ENCODE data around the gene HJV. TPM values are rescaled to one million over a fixed set of nuclear protein-coding genes. Genes with fewer than 3 reads are reported as not detected.

HJV gene
- total and polyA plus RNA-seq, 2 of the 13 experiments (the other 11 are each of a cell fraction or from before 2014, with no cell fraction given) = 0.18 TPM; not detected in 1

DNA sequence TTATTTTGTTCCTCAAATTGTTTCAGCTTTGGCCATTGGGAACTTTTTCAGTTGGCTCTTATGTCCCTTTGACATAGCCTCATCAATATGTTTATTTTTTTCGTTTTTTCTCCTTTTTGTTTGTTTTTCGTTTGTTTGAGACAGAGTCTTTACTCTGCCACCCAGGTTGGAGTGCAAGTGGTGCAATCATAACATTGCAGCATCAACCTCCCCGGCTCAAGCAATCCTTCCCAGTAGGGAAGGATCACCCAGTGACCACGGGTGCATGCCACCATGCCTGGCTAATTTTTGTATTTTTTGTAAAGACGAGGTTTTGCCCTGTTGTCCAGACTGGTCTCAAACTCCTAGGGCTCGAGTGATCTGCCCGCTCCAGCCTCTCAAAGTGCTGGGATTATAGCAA, 49.0 kb downstream of the HJV start (continued):
- TF ChIP-seq, protein P1, sequence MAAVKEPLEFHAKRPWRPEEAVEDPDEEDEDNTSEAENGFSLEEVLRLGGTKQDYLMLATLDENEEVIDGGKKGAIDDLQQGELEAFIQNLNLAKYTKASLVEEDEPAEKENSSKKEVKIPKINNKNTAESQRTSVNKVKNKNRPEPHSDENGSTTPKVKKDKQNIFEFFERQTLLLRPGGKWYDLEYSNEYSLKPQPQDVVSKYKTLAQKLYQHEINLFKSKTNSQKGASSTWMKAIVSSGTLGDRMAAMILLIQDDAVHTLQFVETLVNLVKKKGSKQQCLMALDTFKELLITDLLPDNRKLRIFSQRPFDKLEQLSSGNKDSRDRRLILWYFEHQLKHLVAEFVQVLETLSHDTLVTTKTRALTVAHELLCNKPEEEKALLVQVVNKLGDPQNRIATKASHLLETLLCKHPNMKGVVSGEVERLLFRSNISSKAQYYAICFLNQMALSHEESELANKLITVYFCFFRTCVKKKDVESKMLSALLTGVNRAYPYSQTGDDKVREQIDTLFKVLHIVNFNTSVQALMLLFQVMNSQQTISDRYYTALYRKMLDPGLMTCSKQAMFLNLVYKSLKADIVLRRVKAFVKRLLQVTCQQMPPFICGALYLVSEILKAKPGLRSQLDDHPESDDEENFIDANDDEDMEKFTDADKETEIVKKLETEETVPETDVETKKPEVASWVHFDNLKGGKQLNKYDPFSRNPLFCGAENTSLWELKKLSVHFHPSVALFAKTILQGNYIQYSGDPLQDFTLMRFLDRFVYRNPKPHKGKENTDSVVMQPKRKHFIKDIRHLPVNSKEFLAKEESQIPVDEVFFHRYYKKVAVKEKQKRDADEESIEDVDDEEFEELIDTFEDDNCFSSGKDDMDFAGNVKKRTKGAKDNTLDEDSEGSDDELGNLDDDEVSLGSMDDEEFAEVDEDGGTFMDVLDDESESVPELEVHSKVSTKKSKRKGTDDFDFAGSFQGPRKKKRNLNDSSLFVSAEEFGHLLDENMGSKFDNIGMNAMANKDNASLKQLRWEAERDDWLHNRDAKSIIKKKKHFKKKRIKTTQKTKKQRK (IDR thresholded peaks at IDR 0.05; ENCODE audit: low read length) = no peak
- TF ChIP-seq ERF (CRISPR knock-in tag; IDR thresholded peaks at IDR 0.05) = peak; percentile 24; the same call in 1 of the 2 replicates
- TF ChIP-seq NFATC3 (CRISPR knock-in tag; IDR thresholded peaks at IDR 0.05) = no peak
- peak; percentile 56; the same call in 1 of the 2 replicates for TF ChIP-seq ZSCAN9 (CRISPR knock-in tag; IDR thresholded peaks at IDR 0.05; ENCODE audit: borderline replicate concordance)
- no peak for TF ChIP-seq SOX6 (IDR thresholded peaks at IDR 0.05)
- TF ChIP-seq SOX6 (CRISPR knock-in tag; IDR thresholded peaks at IDR 0.05) = peak; percentile 80
- TF ChIP-seq, protein P2, sequence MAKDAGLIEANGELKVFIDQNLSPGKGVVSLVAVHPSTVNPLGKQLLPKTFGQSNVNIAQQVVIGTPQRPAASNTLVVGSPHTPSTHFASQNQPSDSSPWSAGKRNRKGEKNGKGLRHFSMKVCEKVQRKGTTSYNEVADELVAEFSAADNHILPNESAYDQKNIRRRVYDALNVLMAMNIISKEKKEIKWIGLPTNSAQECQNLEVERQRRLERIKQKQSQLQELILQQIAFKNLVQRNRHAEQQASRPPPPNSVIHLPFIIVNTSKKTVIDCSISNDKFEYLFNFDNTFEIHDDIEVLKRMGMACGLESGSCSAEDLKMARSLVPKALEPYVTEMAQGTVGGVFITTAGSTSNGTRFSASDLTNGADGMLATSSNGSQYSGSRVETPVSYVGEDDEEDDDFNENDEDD (CRISPR knock-in tag; IDR thresholded peaks at IDR 0.05; ENCODE audit: borderline replicate concordance) = no peak
- TF ChIP-seq SAP130 (CRISPR knock-in tag; IDR thresholded peaks at IDR 0.05; ENCODE audit: low read depth) = peak; percentile 45; the same call in 1 of the 2 replicates
- TF ChIP-seq ELF3 (CRISPR knock-in tag; IDR thresholded peaks at IDR 0.05) = peak; percentile 30; the same call in 1 of the 2 replicates
- TF ChIP-seq GATAD1 (CRISPR knock-in tag; IDR thresholded peaks at IDR 0.05) = no peak
- TF ChIP-seq HDAC6 (IDR thresholded peaks at IDR 0.05; ENCODE audit: low read depth, low read length) = no peak
- peak; percentile 62 for TF ChIP-seq RXRB (CRISPR knock-in tag; IDR thresholded peaks at IDR 0.05; ENCODE audit: borderline replicate concordance)
- TF ChIP-seq ZNF451 (CRISPR knock-in tag; IDR thresholded peaks at IDR 0.05) = no peak
- TF ChIP-seq HNF4G (IDR thresholded peaks at IDR 0.05; ENCODE audit: borderline replicate concordance, low read depth, low read length) = peak; percentile 33; the same call in 1 of the 2 replicates
- no peak for TF ChIP-seq HNF4G (CRISPR knock-in tag; IDR thresholded peaks at IDR 0.05; ENCODE audit: borderline replicate concordance, low read depth)
- no peak for TF ChIP-seq PRPF4 (IDR thresholded peaks at IDR 0.05; ENCODE audit: low read depth, low read length, poor library complexity, severe bottlenecking)
- peak; percentile 76 for TF ChIP-seq NCOA2 (CRISPR knock-in tag; IDR thresholded peaks at IDR 0.05)
- peak; percentile 60 for TF ChIP-seq FOXO1 (CRISPR knock-in tag; IDR thresholded peaks at IDR 0.05)
- peak; percentile 43; the same call in 1 of the 2 replicates for TF ChIP-seq SOX5 (CRISPR knock-in tag; IDR thresholded peaks at IDR 0.05; ENCODE audit: borderline replicate concordance)
- peak; percentile 66 for TF ChIP-seq HDAC2 (CRISPR knock-in tag; IDR thresholded peaks at IDR 0.05)
- no peak for TF ChIP-seq ZNF816 (CRISPR knock-in tag; IDR thresholded peaks at IDR 0.05; ENCODE audit: borderline replicate concordance)
- no peak for TF ChIP-seq JUN (CRISPR knock-in tag; IDR thresholded peaks at IDR 0.05)
- no peak for TF ChIP-seq TIGD3 (CRISPR knock-in tag; IDR thresholded peaks at IDR 0.05; ENCODE audit: borderline replicate concordance)
- 0 out of 2 replicates have a peak, but pooled peaks have one; percentile 12 for TF ChIP-seq MNT (IDR thresholded peaks at IDR 0.05)
- 0 out of 2 replicates have a peak, but pooled peaks have one; percentile 12 for TF ChIP-seq ZNF12 (CRISPR knock-in tag; IDR thresholded peaks at IDR 0.05)
- peak; percentile 57 for TF ChIP-seq HMG20A (CRISPR knock-in tag; IDR thresholded peaks at IDR 0.05; ENCODE audit: borderline replicate concordance)
- TF ChIP-seq IRF2 (CRISPR knock-in tag; IDR thresholded peaks at IDR 0.05) = 0 out of 2 replicates have a peak, but pooled peaks have one; percentile 31
